ENCODE measurements around the gene ADAM12.

GRCh38 chr10:126302476-126302756, 85.9 kb downstream of the ADAM12 start:
- TF ChIP-seq, protein P1, sequence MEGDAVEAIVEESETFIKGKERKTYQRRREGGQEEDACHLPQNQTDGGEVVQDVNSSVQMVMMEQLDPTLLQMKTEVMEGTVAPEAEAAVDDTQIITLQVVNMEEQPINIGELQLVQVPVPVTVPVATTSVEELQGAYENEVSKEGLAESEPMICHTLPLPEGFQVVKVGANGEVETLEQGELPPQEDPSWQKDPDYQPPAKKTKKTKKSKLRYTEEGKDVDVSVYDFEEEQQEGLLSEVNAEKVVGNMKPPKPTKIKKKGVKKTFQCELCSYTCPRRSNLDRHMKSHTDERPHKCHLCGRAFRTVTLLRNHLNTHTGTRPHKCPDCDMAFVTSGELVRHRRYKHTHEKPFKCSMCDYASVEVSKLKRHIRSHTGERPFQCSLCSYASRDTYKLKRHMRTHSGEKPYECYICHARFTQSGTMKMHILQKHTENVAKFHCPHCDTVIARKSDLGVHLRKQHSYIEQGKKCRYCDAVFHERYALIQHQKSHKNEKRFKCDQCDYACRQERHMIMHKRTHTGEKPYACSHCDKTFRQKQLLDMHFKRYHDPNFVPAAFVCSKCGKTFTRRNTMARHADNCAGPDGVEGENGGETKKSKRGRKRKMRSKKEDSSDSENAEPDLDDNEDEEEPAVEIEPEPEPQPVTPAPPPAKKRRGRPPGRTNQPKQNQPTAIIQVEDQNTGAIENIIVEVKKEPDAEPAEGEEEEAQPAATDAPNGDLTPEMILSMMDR (IDR thresholded peaks at IDR 0.05; ENCODE audit: insufficient read depth, low read depth, low read length) = no peak
- TF ChIP-seq EZH2 (IDR thresholded peaks at IDR 0.05; ENCODE audit: insufficient read depth, low read length) = no peak

Measured in astrocyte (in vitro differentiated cells and primary cell).